Upper lobe of right lung (tissue), 1 donor: ENCODE measurements around the gene LRRC10B. TPM values are rescaled to one million over a fixed set of nuclear protein-coding genes. Genes with fewer than 3 reads are reported as not detected.
"Not testable (repeated sequence)": the region's sequence is repeated elsewhere in the genome, so short reads cannot be mapped to it uniquely, and the experiment has no call there.

ENCODE experiments used
- ATAC-seq: fragments of 200-7000 bp; cut with Tn5 transposase; one replicate; pipeline ENCODE4 v1.9.1; 2020; ENCODE audit warnings: mild to moderate bottlenecking, moderate library complexity
- DNase-seq: peaks from one replicate; pipeline ENCODE4 v3.0.0-alpha.2; 2020
- H3K27ac ChIP-seq: fragments of 200-600 bp; one replicate; pipeline ENCODE4 v1.8.0; 2022
- H3K27me3 ChIP-seq: fragments of 200-600 bp; one replicate; pipeline ENCODE4 v1.8.0; 2022; ENCODE audit warnings: mild to moderate bottlenecking
- H3K36me3 ChIP-seq: fragments of 200-600 bp; one replicate; pipeline ENCODE4 v1.8.0; 2022
- H3K4me1 ChIP-seq: fragments of 200-600 bp; one replicate; pipeline ENCODE4 v1.8.0; 2022
- H3K4me3 ChIP-seq: fragments of 200-600 bp; one replicate; pipeline ENCODE4 v1.8.0; 2022; ENCODE audit warnings: mild to moderate bottlenecking
- H3K9me3 ChIP-seq: fragments of 200-600 bp; one replicate; pipeline ENCODE4 v1.8.0; 2022
- intact Hi-C: fragments of 100-400 bp; cut with DNase I; formaldehyde crosslinking; loops from one replicate; pipeline ENCODE4 v1.11.0; 2022
- long read RNA-seq: library from polyadenylated mRNA; unstranded; transcript quantifications from one replicate; pipeline ENCODE4 v2.0.0, GENCODE V29; 2021
- total RNA-seq: library from RNA; stranded (reverse); fragmentation: NEBNext Ultra II Directional; extraction: Animal tissue kit (Norgen Biotek cat#: 25700); gene quantifications from one replicate; pipeline ENCODE4 v1.2.1, GENCODE V29; 2021
- TF ChIP-seq, protein P1 (sequence below): fragments of 200-600 bp; IDR thresholded peaks from one replicate; pipeline ENCODE4 v1.8.0; 2022; ENCODE audit warnings: antibody characterized with exemption
- donor health status: DM: no; HTN: yes; CAD: no; lungs with severe emphysema.

The LRRC10B gene
- 0.29 TPM for total RNA-seq
- long read RNA-seq, result 0 reads

DNA sequence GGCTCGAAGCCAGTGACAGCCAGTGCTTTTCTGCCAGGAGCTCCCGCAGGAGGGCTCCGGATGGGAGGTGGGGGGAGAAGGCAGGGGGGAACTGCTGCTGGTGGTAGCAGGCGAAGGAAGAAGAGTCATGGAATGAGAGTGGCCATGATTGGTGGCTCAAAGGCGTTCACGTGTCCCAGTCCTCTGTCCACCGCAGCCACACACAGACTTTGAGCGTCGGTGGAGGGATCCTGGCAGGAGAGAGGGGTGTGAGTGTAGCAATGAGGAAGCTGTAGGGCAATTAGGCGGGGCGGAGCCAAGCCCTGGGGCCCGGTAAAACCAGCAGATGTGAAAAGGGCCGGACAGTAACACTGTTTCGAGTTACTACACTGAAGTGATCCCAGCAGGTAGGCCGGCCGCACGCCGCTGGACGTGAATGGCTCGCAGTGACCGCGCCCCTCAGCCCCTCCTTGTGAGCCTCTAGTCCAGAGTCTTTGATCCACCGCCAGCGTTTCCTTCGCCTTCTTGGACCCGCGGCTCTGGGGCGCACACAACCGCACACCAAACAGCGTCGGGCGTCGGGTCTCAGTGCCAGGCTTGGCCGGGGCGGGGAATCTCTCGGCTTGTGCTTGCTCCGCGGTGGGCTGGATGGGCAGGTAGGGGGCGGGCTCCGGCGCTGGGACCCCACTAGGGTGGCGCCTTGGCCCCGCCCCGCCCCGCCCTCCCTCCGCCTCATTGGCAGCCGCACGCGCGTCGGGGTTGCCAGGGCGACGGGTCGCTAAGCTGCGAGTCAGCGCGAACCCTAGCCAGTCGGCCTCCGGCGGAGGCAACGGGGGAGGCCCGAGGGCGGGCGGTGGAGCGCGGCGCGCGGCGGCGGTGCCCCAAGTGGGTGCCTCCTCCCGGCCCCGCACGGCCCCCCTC is at the start of gene LRRC10B:
LRRC10B (plus strand) TSS at position 788 of the 900 bp plus-strand sequence. CDS start 250 bp downstream, outside the sequence.
- Histone ChIP-seq H3K4me1 (peaks cover 18% of the 10 kb centered on the region), H3K27ac (no peak within 1 kb of the TSS), H3K27me3 (peaks cover 48% of the 10 kb centered on the region), H3K36me3 (no peaks in the 10 kb centered on the region), H3K4me3 (peak within 1 kb of the TSS; percentile 28), H3K9me3 (no peaks in the 10 kb centered on the region)
- intact Hi-C loops, result no loop called here
- ATAC-seq (peak; percentile 41), DNase-seq (peak; percentile 71)
- TF ChIP-seq, protein P1, sequence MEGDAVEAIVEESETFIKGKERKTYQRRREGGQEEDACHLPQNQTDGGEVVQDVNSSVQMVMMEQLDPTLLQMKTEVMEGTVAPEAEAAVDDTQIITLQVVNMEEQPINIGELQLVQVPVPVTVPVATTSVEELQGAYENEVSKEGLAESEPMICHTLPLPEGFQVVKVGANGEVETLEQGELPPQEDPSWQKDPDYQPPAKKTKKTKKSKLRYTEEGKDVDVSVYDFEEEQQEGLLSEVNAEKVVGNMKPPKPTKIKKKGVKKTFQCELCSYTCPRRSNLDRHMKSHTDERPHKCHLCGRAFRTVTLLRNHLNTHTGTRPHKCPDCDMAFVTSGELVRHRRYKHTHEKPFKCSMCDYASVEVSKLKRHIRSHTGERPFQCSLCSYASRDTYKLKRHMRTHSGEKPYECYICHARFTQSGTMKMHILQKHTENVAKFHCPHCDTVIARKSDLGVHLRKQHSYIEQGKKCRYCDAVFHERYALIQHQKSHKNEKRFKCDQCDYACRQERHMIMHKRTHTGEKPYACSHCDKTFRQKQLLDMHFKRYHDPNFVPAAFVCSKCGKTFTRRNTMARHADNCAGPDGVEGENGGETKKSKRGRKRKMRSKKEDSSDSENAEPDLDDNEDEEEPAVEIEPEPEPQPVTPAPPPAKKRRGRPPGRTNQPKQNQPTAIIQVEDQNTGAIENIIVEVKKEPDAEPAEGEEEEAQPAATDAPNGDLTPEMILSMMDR, result no peak

DNA sequence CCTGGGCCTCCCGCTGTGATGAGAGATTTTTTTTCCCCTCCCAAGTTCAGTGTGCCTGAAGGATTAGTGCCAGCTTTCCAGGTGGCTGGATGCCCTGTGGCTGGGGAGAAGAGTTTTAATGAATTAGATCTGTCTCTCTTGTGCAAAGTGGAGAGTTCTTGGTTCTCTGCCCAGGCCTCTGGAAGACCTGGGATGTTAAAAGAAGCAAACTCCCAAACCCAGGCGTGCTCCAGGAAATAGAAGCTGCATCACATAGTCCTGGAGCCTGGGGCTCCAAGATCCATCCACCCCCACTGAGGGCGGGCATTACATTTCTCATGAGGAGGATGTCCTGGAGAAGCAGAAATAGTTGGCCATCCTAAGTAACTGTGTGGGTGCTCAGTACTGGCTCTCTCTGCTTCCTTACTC is 48.1 kb upstream of the LRRC10B start:
- Histone ChIP-seq H3K27me3 (no peaks in the 10 kb centered on the region), H3K9me3 (no peaks in the 10 kb centered on the region), H3K4me3 (no peak overlapping the region), H3K27ac (no peak overlapping the region), H3K4me1 (no peaks in the 10 kb centered on the region), H3K36me3 (peaks cover 6% of the 10 kb centered on the region)
- TF ChIP-seq, protein P1, result no peak
- DNase-seq (no peak), ATAC-seq (no peak)
- intact Hi-C loops, result no loop called here

DNA sequence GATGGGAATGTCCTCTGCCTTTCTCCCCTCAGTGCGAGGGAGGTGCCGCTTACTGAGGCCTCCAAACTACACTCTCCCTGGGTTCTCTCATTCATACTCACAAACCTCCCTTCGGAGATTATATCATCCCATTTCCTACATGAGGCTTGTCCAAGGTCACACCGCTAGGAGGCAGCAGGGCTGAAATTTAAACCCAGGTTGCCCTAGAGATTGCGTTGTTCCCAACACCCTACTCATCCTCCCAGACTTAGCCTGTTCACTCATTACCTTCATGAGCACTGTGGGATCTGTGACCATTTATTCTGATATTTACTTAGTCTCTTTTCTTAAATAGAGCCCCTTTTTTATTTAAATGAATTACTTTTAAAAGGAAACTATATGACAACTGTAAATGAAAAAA is 47.6 kb upstream of the LRRC10B start:
- no peak overlapping the region for H3K27ac ChIP-seq
- H3K36me3 ChIP-seq, result peaks cover 6% of the 10 kb centered on the region
- ATAC-seq, result no peak
- H3K27me3 ChIP-seq, result no peaks in the 10 kb centered on the region
- H3K9me3 ChIP-seq, result no peaks in the 10 kb centered on the region
- H3K4me1 ChIP-seq, result no peaks in the 10 kb centered on the region
- intact Hi-C loops, result no loop called here
- no peak overlapping the region for H3K4me3 ChIP-seq
- TF ChIP-seq, protein P1, result no peak
- DNase-seq, result no peak

DNA sequence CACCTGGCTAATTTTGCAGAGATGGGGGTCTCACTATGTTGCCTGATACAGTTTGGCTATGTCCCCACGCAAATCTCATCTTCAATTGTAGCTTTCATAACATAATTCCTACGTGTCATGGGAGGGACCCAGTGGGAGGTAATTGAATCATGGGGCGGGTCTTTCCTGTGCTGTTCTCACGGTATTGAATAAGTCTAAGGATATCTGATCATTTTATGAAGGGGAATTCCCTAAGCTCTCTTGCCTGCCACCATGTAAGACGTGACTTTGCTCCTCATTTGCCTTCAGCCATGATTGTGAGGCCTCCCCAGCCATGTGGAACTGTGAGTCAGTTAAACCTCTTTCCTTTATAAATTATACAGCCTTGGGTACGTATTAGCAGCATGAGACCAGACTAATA is 40.9 kb upstream of the LRRC10B start:
- H3K9me3 ChIP-seq, H3K4me3 ChIP-seq, H3K36me3 ChIP-seq, H3K4me1 ChIP-seq, H3K27me3 ChIP-seq, H3K27ac ChIP-seq, ATAC-seq, DNase-seq, intact Hi-C loops: not testable (repeated sequence)

DNA sequence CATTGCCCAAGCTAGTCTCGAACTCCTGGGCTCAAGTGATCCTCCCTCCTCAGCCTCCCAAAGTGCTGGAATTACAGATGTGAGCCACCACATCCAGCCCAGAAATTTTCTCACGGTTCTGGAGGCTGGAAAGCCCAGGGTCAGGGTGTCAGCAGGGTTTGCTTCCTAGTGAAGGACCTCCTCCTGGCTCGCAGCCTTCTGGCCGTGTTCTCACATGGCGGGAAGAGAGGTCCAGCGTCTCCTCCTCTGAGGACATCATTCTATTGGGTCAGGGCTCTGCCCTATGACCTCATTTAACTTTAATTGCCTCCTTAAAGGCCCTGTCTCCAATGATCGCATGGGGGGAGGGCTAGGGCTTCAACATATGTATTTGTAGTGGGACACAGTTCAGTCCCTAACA is 40.5 kb upstream of the LRRC10B start:
- no peak overlapping the region for H3K27ac ChIP-seq
- DNase-seq (no peak), ATAC-seq (no peak)
- peaks cover 3% of the 10 kb centered on the region for H3K4me1 ChIP-seq
- intact Hi-C loops, result no loop called here
- H3K27me3 ChIP-seq, result no peaks in the 10 kb centered on the region
- peaks cover 4% of the 10 kb centered on the region for H3K36me3 ChIP-seq
- TF ChIP-seq, protein P1, result no peak
- no peak overlapping the region for H3K4me3 ChIP-seq
- no peaks in the 10 kb centered on the region for H3K9me3 ChIP-seq

DNA sequence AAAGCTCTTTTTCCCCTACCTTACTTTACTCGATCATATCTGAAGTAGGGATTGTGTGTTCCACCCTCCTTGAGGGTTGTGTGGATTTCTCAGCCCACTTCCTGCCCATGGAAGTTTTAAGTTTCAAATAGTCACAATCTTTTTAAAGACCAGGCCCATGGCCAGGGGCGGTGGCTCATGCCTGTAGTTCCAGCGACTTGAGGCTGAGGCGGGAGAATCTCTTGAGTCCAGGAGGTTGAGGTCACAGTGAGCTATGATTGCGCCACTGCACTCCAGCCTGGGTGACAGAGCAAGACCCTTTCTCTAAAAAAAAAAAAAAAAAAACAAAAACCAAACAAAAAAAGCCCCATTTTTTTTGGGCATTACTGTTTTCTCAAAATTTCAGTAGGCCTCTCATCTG is 36.3 kb upstream of the LRRC10B start:
- peak; percentile 77 for DNase-seq
- peaks cover 4% of the 10 kb centered on the region for H3K36me3 ChIP-seq
- no peaks in the 10 kb centered on the region for H3K27me3 ChIP-seq
- H3K4me3 ChIP-seq, result no peak overlapping the region
- peak; percentile 70 for ATAC-seq
- intact Hi-C loops, result loop anchor here (10.0 kb wide), 2 partner anchors 53 to 163 kb away; no protein-coding TSS in a partner anchor
- H3K9me3 ChIP-seq, result no peaks in the 10 kb centered on the region
- H3K4me1 ChIP-seq, result peaks cover 3% of the 10 kb centered on the region
- TF ChIP-seq, protein P1, result no peak
- peak overlapping the region; percentile 76 for H3K27ac ChIP-seq
